IPS-20b (cell line): ENCODE results near the gene MYCN.

Experiments used
- H3K27ac ChIP-seq: one replicate; pipeline ENCODE4 v1.5.1; 2013; ENCODE audit warnings: low read length
- H3K27me3 ChIP-seq: 2 replicates; pipeline ENCODE4 v1.6.1; 2013; ENCODE audit warnings: mild to moderate bottlenecking, low read length, inconsistent platforms; ENCODE audit not compliant: insufficient read depth
- H3K36me3 ChIP-seq: 2 replicates; pipeline ENCODE4 v1.6.1; 2013; ENCODE audit warnings: low read depth, mild to moderate bottlenecking, inconsistent platforms, low read length, moderate library complexity; ENCODE audit not compliant: insufficient read depth
- H3K4me1 ChIP-seq: 2 replicates; pipeline ENCODE4 v1.6.1; 2013; ENCODE audit warnings: mild to moderate bottlenecking, control low read depth, inconsistent platforms, low read length, moderate library complexity; ENCODE audit not compliant: insufficient read depth
- H3K4me3 ChIP-seq: 2 replicates; pipeline ENCODE4 v1.5.1; 2013; ENCODE audit warnings: mild to moderate bottlenecking, low read length, inconsistent platforms
- H3K9ac ChIP-seq: 2 replicates; pipeline ENCODE4 v1.6.1; 2013; ENCODE audit warnings: low read depth, mild to moderate bottlenecking, inconsistent platforms, low read length, moderate library complexity
- H3K9me3 ChIP-seq: 2 replicates; pipeline ENCODE4 v1.6.1; 2013; ENCODE audit warnings: mild to moderate bottlenecking, low read depth, low read length, inconsistent platforms; ENCODE audit not compliant: insufficient read depth

Gene MYCN

DNA sequence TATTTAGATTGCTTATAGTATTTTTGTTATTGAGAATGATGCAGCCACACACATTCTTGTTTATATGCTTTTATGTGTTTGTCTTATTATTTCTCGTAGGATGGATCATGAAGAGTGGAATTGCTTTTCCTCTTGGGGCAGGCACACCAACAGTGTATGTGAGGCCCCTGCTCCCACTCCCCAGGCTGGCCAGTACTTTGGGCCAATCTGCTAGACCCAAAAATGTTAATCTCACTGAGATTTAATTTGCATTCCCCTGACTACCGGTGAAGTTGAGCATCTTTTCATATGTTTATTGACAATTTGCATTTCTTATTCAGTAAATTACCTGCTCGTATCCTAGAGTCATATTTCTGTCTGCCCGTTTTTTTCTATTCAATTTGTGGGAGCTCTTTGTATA, 4.7 kb upstream of the MYCN start:
- peaks cover 22% of the 10 kb centered on the region for H3K4me1 ChIP-seq
- H3K9me3 ChIP-seq: no peaks in the 10 kb centered on the region
- no peak overlapping the region for H3K4me3 ChIP-seq
- no peaks in the 10 kb centered on the region for H3K27me3 ChIP-seq
- H3K36me3 ChIP-seq: no peaks in the 10 kb centered on the region
- H3K9ac ChIP-seq: no peak overlapping the region
- H3K27ac ChIP-seq: no peak overlapping the region

DNA sequence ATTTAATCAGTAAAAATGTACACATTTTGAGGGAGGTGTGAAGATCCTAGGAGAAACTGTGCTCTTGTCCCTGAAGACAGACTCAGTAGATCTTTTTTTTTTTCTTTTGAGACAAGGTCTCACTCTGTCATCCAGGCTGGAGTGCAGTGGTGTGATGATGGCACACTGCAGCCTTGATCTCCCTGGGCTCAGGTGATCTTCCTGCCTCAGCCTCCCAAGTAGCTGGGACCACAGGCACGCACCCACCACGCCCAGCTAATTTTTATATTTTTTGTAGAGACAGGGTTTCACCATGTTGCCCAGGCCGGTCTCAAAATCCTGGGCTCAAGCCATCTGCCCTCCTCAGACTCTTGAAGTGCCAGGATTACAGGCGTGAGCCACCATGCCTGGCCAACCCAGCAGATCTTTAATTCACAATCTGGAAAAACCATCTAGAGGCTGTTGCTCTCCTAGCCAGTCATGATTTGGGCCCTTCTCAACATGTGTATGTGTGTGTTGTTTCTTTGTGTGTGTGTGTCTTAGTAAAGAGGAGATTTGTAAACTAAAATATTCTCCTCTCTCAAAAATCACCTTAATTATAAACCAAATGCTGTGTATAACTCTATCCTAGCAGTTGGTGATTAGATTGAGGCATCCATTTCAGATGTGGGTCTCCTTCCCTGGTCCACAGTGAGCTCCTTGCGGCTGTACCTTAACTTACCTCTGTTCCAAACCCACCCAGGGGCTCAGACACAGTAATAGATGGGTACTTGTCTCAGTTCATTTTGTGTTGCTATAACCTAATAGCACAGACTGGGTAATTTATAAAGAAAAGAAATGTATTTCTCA, 3.9 kb upstream of the MYCN start:
- no peak overlapping the region for H3K4me3 ChIP-seq
- H3K9ac ChIP-seq: no peak overlapping the region; the same call in 1 of the 2 replicates
- H3K4me1 ChIP-seq: peaks cover 22% of the 10 kb centered on the region
- no peaks in the 10 kb centered on the region for H3K9me3 ChIP-seq
- H3K27me3 ChIP-seq: no peaks in the 10 kb centered on the region
- no peaks in the 10 kb centered on the region for H3K36me3 ChIP-seq
- no peak overlapping the region for H3K27ac ChIP-seq

DNA sequence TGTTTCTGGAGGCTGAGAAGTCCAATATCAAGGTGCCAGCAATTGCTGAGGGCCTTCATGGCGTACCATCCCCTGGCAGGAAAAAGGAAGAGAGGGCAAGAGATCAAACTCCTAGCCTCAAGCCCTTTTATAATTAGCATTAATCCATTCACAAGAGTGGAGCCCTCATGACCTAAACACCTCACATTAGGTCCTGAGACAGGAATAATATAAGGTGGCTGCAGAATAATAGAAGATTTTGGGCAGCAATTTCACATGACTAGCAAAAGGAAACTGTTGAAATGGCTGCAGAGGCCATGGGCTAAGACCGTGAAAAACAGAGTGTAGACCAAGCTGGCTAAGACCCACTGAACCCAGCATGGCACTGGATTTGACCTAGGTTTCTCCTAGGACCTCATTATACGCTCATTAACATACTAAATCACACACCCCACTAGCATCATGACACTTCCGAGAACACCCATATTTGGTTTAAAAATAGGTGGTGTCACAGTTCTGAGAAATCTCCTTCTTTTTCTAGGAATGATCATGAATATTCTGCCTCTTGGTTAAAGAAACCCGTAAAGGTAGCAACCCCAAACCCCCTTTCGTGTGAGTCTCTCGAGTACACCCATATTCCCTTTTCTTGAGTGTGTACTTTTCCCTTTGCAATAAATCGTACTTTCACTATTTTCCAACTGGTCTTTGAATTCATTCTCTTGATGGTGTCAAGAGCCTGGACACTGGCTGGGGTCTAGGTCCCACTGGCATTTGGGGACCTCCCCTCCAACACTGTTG, 3.1 kb upstream of the MYCN start:
- no peaks in the 10 kb centered on the region for H3K9me3 ChIP-seq

DNA sequence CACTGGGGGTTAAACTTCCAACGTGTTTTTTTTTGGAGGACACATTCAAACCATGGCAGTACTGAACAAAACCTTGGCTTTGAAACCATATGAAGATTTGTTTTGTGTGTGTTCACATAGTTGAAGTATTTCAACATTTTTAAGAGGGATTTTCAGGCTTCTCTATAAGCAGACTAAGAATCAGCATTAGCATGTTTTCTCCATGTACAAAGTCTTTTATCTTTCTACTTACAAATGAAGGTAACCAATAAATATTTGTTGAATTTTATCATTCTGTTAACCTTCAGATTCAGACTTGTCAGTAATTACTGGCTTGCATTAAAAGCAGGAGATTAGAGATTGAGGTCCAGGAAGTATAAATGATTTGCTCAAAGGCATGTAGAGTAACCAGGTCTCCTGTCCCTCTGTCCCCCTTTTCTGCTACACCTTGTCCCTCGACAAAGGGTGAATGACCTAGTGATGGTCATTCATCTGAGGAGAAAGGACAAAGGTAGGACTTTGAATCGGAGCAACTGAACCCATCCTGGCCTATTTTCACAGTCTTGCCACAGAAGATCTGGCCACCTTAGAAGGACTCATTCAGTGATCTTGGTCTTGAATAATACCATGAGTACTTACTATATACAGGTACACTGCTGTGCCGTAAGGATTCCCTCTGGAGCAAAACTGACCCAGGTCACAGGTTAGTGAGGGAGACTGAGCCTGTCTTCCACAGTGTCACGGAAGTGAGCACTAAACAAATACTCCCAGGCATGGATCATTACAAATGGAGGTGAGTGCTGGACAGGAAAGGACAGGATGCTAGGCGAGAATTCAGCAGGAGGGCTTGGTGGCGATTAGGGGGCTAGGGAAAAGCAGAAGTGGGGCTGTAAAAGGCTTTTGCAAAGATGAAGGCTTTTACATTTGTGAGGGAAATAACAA, 2.2 kb upstream of the MYCN start:
- Histone ChIP-seq H3K9me3 (no peaks in the 10 kb centered on the region), H3K27ac (peak overlapping the region; percentile 15), H3K4me1 (peaks cover 22% of the 10 kb centered on the region), H3K4me3 (peak overlapping the region; percentile 45), H3K36me3 (peaks cover 6% of the 10 kb centered on the region), H3K27me3 (no peaks in the 10 kb centered on the region), H3K9ac (peak overlapping the region; percentile 40; the same call in 1 of the 2 replicates)

More for the DNA sequence above, 3.1 kb upstream of the MYCN start:
- no peak overlapping the region for H3K9ac ChIP-seq
- H3K4me3 ChIP-seq: no peak overlapping the region
- H3K27me3 ChIP-seq: no peaks in the 10 kb centered on the region
- H3K36me3 ChIP-seq: no peaks in the 10 kb centered on the region
- no peak overlapping the region for H3K27ac ChIP-seq
- H3K4me1 ChIP-seq: peaks cover 22% of the 10 kb centered on the region

DNA sequence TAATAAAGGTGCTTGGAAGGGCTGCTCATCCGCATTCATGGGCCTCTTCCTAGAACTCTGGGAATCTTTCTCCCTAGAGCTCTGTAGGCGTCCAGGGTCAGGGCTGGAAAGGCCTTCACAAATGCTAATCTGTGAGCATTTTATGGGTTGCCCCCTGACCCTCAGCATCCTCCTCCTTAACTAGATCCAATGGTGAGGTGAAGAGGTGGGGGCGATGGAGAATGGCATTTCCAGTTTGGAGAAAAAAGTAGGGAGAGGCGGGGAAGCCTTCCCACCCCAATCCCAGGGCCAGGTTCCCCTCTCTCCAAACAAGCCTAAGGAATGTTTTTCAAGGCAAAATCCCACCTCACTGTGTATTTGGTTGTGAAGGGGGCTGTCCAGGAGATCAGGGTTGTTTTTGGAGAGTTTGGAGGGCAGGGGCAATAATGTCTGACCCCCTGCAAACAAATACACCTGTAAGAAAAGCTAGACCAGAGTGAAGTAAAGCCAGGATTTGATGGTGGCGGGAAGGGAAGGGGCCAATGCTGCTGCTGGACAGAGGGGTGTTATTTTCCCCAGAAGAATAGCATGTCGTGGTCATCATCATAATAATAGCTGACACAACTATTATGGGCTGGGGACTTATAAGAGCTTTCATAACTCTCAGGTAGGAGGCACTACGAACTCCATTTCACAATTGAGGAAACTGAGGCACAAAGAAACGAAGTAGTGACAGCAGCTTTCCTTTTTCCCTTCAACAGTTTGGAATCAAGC, 1.4 kb upstream of the MYCN start:
- H3K9me3 ChIP-seq: no peaks in the 10 kb centered on the region
- peak overlapping the region; percentile 88 for H3K4me3 ChIP-seq
- peak overlapping the region; percentile 96; the same call in 1 of the 2 replicates for H3K9ac ChIP-seq
- peaks cover 22% of the 10 kb centered on the region for H3K4me1 ChIP-seq
- H3K36me3 ChIP-seq: peaks cover 13% of the 10 kb centered on the region
- H3K27me3 ChIP-seq: no peaks in the 10 kb centered on the region
- peak overlapping the region; percentile 59 for H3K27ac ChIP-seq

DNA sequence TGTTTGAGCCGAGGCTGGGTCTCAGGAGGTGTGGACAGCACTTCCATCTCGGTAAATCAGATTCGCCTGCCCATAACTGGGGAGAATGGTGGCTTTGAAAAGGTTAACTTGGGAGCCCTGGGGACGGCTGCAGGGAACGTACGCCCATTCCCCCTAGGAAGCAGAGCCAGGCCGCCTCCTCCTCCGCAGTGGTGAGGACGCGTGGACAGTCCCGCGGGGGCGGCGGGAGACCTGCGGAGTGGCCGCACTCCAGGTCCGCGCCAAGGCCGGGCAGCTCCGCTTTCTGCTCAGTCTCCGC, 845 bp upstream of the MYCN start:
- Histone ChIP-seq H3K27me3 (no peaks in the 10 kb centered on the region), H3K4me1 (peaks cover 19% of the 10 kb centered on the region), H3K27ac (peak overlapping the region; percentile 59), H3K4me3 (peak overlapping the region; percentile 88), H3K36me3 (peaks cover 18% of the 10 kb centered on the region), H3K9ac (peak overlapping the region; percentile 96; the same call in 1 of the 2 replicates), H3K9me3 (no peaks in the 10 kb centered on the region)

DNA sequence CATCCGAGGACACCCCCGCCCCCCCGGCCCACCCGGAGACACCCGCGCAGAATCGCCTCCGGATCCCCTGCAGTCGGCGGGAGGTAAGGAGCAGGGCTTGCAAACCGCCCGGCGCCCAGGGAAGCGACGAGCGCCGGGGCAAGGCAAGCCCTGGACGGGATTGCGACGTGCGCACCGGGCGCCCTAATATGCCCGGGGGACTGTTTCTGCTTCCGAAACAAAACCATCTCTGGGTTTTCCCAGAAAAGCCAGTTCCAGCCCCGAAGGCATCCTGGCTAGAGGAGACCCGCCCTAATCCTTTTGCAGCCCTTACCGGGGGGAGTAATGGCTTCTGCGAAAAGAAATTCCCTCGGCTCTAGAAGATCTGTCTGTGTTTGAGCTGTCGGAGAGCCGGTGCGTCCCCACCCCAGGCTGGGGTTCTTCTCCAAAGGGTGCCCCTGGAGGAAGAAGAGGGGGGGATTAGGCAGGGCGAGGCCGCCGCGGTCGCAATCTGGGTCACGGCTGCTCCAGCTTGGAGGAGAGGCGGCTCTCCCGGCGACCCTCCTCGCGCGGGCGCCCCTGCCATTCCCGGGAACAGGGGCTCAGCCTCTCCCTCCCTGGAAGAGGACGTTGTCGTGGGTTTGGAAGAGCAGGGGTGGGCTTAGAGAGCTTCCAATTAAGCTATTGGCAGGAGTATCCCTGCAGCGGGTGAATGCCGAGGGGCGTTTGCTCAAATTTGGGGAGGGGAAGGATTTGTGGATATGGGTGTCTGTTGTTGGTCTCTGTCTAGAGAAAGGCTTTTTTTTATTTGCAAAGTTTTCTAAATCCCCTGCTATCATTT, 521 bp downstream of the MYCN start:
- Histone ChIP-seq H3K4me1 (peaks cover 22% of the 10 kb centered on the region), H3K4me3 (peak overlapping the region; percentile 88), H3K36me3 (peaks cover 31% of the 10 kb centered on the region), H3K27ac (peak overlapping the region; percentile 41), H3K9ac (peak overlapping the region; percentile 96), H3K9me3 (no peaks in the 10 kb centered on the region), H3K27me3 (no peaks in the 10 kb centered on the region)

DNA sequence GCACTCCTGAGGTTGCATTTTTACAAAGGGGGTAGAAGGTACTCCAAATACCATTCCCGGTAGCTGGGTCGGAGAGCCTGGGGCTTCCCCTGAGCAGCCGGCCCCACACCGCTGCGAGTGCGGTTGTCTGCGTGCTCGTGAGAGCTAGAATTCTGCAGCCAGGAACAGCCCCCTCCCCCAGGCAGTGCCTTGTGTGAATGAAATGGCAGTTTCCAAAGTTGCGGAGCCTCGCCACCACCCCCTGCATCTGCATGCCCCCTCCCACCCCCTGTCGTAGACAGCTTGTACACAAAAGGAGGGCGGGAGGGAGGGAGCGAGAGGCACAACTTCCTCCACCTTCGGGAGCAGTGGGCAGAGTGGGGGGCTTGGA, 1.1 kb downstream of the MYCN start:
- Histone ChIP-seq H3K27me3 (no peaks in the 10 kb centered on the region), H3K9ac (peak overlapping the region; percentile 96), H3K9me3 (no peaks in the 10 kb centered on the region), H3K36me3 (peaks cover 36% of the 10 kb centered on the region), H3K4me3 (peak overlapping the region; percentile 88), H3K27ac (peak overlapping the region; percentile 41), H3K4me1 (peaks cover 18% of the 10 kb centered on the region)

DNA sequence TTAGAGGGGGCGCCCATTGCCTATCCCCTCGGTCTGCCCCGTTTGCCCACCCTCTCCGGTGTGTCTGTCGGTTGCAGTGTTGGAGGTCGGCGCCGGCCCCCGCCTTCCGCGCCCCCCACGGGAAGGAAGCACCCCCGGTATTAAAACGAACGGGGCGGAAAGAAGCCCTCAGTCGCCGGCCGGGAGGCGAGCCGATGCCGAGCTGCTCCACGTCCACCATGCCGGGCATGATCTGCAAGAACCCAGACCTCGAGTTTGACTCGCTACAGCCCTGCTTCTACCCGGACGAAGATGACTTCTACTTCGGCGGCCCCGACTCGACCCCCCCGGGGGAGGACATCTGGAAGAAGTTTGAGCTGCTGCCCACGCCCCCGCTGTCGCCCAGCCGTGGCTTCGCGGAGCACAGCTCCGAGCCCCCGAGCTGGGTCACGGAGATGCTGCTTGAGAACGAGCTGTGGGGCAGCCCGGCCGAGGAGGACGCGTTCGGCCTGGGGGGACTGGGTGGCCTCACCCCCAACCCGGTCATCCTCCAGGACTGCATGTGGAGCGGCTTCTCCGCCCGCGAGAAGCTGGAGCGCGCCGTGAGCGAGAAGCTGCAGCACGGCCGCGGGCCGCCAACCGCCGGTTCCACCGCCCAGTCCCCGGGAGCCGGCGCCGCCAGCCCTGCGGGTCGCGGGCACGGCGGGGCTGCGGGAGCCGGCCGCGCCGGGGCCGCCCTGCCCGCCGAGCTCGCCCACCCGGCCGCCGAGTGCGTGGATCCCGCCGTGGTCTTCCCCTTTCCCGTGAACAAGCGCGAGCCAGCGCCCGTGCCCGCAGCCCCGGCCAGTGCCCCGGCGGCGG, 1.7 kb downstream of the MYCN start:
- Histone ChIP-seq H3K9ac (peak overlapping the region; percentile 96), H3K4me3 (peak overlapping the region; percentile 88)

More for the DNA sequence above, 1.7 kb downstream of the MYCN start:
- peaks cover 16% of the 10 kb centered on the region; the same call in 1 of the 2 replicates for H3K4me1 ChIP-seq
- peaks cover 43% of the 10 kb centered on the region for H3K36me3 ChIP-seq
- H3K27ac ChIP-seq: no peak overlapping the region
- no peaks in the 10 kb centered on the region for H3K27me3 ChIP-seq
- no peaks in the 10 kb centered on the region for H3K9me3 ChIP-seq
